GM23338 (cell line): ENCODE measurements around the gene SUGCT. TPM values are rescaled to one million over a fixed set of nuclear protein-coding genes. Genes with fewer than 3 reads are reported as not detected.

Experiments used
- ATAC-seq: fragments of 200-7000 bp; cut with Tn5 transposase; 3 replicates; pipeline ENCODE4 v1.9.1; 2020
- DNase-seq: peaks from one replicate; pipeline ENCODE4 v3.0.0-alpha.2; 2015; ENCODE audit warnings: low spot score
- H2AFZ ChIP-seq: fragments of 200-600 bp; sonication (generic); 2 replicates; pipeline ENCODE4 v1.8.0; 2016; ENCODE audit warnings: antibody characterized with exemption, mild to moderate bottlenecking, moderate library complexity
- H3F3A ChIP-seq: fragments of 200-600 bp; sonication (generic); replicated peaks from 2 replicates; pipeline ENCODE4 v1.8.0; 2017; ENCODE audit warnings: antibody characterized with exemption, mixed run types, low read depth
- H3K27ac ChIP-seq: fragments of 200-600 bp; sonication (generic); 2 replicates; pipeline ENCODE4 v1.6.1; 2016; ENCODE audit warnings: low read depth
- H3K27me3 ChIP-seq: fragments of 200-600 bp; sonication (generic); 2 replicates; pipeline ENCODE4 v1.8.0; 2016; ENCODE audit warnings: mild to moderate bottlenecking, mixed run types, moderate library complexity; ENCODE audit not compliant: insufficient read depth
- H3K36me3 ChIP-seq: fragments of 200-600 bp; sonication (generic); 2 replicates; pipeline ENCODE4 v1.8.0; 2016; ENCODE audit warnings: mild to moderate bottlenecking; ENCODE audit not compliant: insufficient read depth
- H3K4me1 ChIP-seq: fragments of 200-600 bp; sonication (generic); 2 replicates; pipeline ENCODE4 v1.8.0; 2016; ENCODE audit warnings: mild to moderate bottlenecking, moderate library complexity; ENCODE audit not compliant: insufficient read depth
- H3K4me2 ChIP-seq: fragments of 200-600 bp; sonication (generic); 2 replicates; pipeline ENCODE4 v1.7.1; 2017; ENCODE audit warnings: mixed run types
- H3K4me3 ChIP-seq: fragments of 200-600 bp; sonication (generic); 2 replicates; pipeline ENCODE4 v1.6.1; 2016; ENCODE audit warnings: mixed run types
- H3K79me2 ChIP-seq: fragments of 200-600 bp; sonication (generic); replicated peaks from 2 replicates; pipeline ENCODE4 v1.8.0; 2017; ENCODE audit warnings: mild to moderate bottlenecking; ENCODE audit not compliant: insufficient read depth
- H3K9me2 ChIP-seq: fragments of 200-600 bp; sonication (generic); 2 replicates; pipeline ENCODE4 v1.8.0; 2017; ENCODE audit not compliant: insufficient read depth
- H4K20me1 ChIP-seq: fragments of 200-600 bp; sonication (generic); replicated peaks from 2 replicates; pipeline ENCODE4 v1.8.0; 2017; ENCODE audit warnings: mild to moderate bottlenecking; ENCODE audit not compliant: insufficient read depth
- H3K27ac Mint-ChIP-seq: 2 replicates; pipeline ENCODE4 v1.8.0; 2020; ENCODE audit warnings: inconsistent platforms, mild to moderate bottlenecking, moderate library complexity, mixed read lengths
- H3K27me3 Mint-ChIP-seq: 3 replicates; pipeline ENCODE4 v1.8.0; 2022; ENCODE audit warnings: low read depth, mild to moderate bottlenecking, moderate library complexity, mixed read lengths, inconsistent platforms; ENCODE audit not compliant: insufficient read depth, poor library complexity
- H3K36me3 Mint-ChIP-seq: 3 replicates; pipeline ENCODE4 v1.8.0; 2021; ENCODE audit warnings: low read depth, mild to moderate bottlenecking, inconsistent platforms, moderate library complexity, mixed read lengths
- H3K4me1 Mint-ChIP-seq: 3 replicates; pipeline ENCODE4 v1.8.0; 2020; ENCODE audit warnings: mild to moderate bottlenecking, inconsistent platforms, mixed read lengths
- H3K4me3 Mint-ChIP-seq: 3 replicates; pipeline ENCODE4 v1.8.0; 2021; ENCODE audit warnings: moderate library complexity, mild to moderate bottlenecking, inconsistent platforms, mixed read lengths
- H3K9me3 Mint-ChIP-seq: 3 replicates; pipeline ENCODE4 v1.8.0; 2020; ENCODE audit warnings: moderate library complexity, mild to moderate bottlenecking, inconsistent platforms, mixed read lengths
- CREB1 ChIP-seq: fragments of 250-450 bp; sonication (Bioruptor Pico); IDR thresholded peaks from 2 replicates; pipeline ENCODE4 v1.5.0; 2020; ENCODE audit warnings: low read depth, mild to moderate bottlenecking, moderate library complexity
- CTCF ChIP-seq, 2 experiments: fragments of 200-600 bp in 1 of 2; sonication (generic) in 1 of 2; conservative IDR thresholded peaks; 2 replicates each; pipeline versions ENCODE4 v1.5.1 to v1.6.1; 2016 to 2017; ENCODE audit warnings: antibody characterized with exemption in 2 of 2, low read depth in 2 of 2, mild to moderate bottlenecking in 2 of 2, moderate library complexity in 1 of 2
- ETS1 ChIP-seq: IDR thresholded peaks from 2 replicates; pipeline ENCODE4 v1.6.1; 2016; ENCODE audit warnings: antibody characterized with exemption
- EZH2 ChIP-seq: fragments of 200-600 bp; sonication (generic); IDR thresholded peaks from one replicate; pipeline ENCODE4 v1.8.0; 2017; ENCODE audit warnings: antibody characterized with exemption, mild to moderate bottlenecking, low read depth; ENCODE audit not compliant: unreplicated experiment
- JUNB ChIP-seq: IDR thresholded peaks from one replicate; pipeline ENCODE4 v1.6.1; 2016; ENCODE audit warnings: antibody characterized with exemption; ENCODE audit not compliant: unreplicated experiment
- NANOG ChIP-seq: IDR thresholded peaks from 2 replicates; pipeline ENCODE4 v1.6.1; 2016; ENCODE audit warnings: antibody characterized with exemption, borderline replicate concordance
- POLR2AphosphoS5 ChIP-seq: IDR thresholded peaks from 2 replicates; pipeline ENCODE4 v1.6.1; 2016; ENCODE audit warnings: antibody characterized with exemption, low read depth
- STAT1 ChIP-seq: IDR thresholded peaks from one replicate; pipeline ENCODE4 v1.6.1; 2016; ENCODE audit warnings: antibody characterized with exemption; ENCODE audit not compliant: unreplicated experiment
- ZNF114 ChIP-seq: fragments of 250-450 bp; sonication (Bioruptor Pico); IDR thresholded peaks from 2 replicates; pipeline ENCODE4 v1.5.0; 2020; ENCODE audit warnings: mild to moderate bottlenecking, moderate library complexity
- ZNF462 ChIP-seq: fragments of 250-450 bp; sonication (Bioruptor Pico); IDR thresholded peaks from 2 replicates; pipeline ENCODE4 v1.5.0; 2020; ENCODE audit warnings: mild to moderate bottlenecking, moderate library complexity
- polyA plus RNA-seq: library from polyadenylated mRNA; unstranded; fragments of >200 nt; fragmentation: Nextera tagmentation; extraction: Ambion mirVana; gene quantifications from 2 replicates; pipeline ENCODE4 v1.2.1, GENCODE V29; 2016
- total RNA-seq: library from RNA; depleted of rRNA; stranded (reverse); fragments of >200 nt; shearing (Covaris generic); gene quantifications from 2 replicates; pipeline ENCODE4 v1.2.3, GENCODE V29; 2014

The SUGCT gene
- total and polyA plus RNA-seq, 2 experiments from 2014 or later: 4.2 to 5.6 TPM

GRCh38 chr7:40429826-40430225, 295.0 kb downstream of the SUGCT start (continued):
- TF ChIP-seq ZNF114 (CRISPR knock-in tag) (no peak), JUNB (no peak), EZH2 (no peak)

- no peaks in the 10 kb centered on the region for H3K4me1 ChIP-seq
- no peak overlapping the region for H3K4me3 ChIP-seq
- Mint-ChIP-seq H3K36me3 (peaks cover 4% of the 10 kb centered on the region; the same call in 2 of the 3 replicates), H3K27ac (no peak overlapping the region), H3K4me1 (no peaks in the 10 kb centered on the region), H3K9me3 (peaks cover 10% of the 10 kb centered on the region; the same call in 2 of the 3 replicates), H3K27me3 (no peaks in the 10 kb centered on the region), H3K4me3 (no peak overlapping the region)
- no peaks in the 10 kb centered on the region for H3F3A ChIP-seq
- no peaks in the 10 kb centered on the region for H3K36me3 ChIP-seq
- H3K27me3 ChIP-seq: no peaks in the 10 kb centered on the region
- H3K79me2 ChIP-seq: no peaks in the 10 kb centered on the region
- H3K27ac ChIP-seq: no peak overlapping the region
- TF ChIP-seq CTCF (conservative IDR thresholded peaks at IDR 0.05; ENCODE audit: low read depth in 2 of 2): no peak
- TF ChIP-seq EZH2: no peak
- TF ChIP-seq CREB1: no peak
- TF ChIP-seq ETS1: no peak
- TF ChIP-seq ZNF462 (CRISPR knock-in tag): no peak
- TF ChIP-seq STAT1: no peak
- no peak for TF ChIP-seq POLR2AphosphoS5
- no peak for TF ChIP-seq NANOG
- no peak for TF ChIP-seq JUNB
- H4K20me1 ChIP-seq: no peaks in the 10 kb centered on the region
- ATAC-seq: no peak
- no peak overlapping the region for H2AFZ ChIP-seq
- DNase-seq: no peak
- no peaks in the 10 kb centered on the region for H3K9me2 ChIP-seq
- no peak overlapping the region for H3K4me2 ChIP-seq
Measured at GRCh38 chr7:40432046-40432445, 297.2 kb downstream of the SUGCT start.
